Choroid plexus epithelial cell (primary cell): Measurements from ENCODE around the gene ADAMTS17.

Experiments used
- DNase-seq: peaks from one replicate; pipeline ENCODE4 v3.0.0-alpha.2; 2010; ENCODE audit warnings: low read depth
- H3K4me3 ChIP-seq: 2 replicates; pipeline ENCODE4 v1.5.1; 2011; ENCODE audit warnings: low read depth, mild to moderate bottlenecking, control low read depth, low read length, moderate library complexity
- CTCF ChIP-seq: conservative IDR thresholded peaks from 2 replicates; pipeline ENCODE4 v1.5.1; 2011; ENCODE audit warnings: low read depth, mild to moderate bottlenecking, control low read depth, inconsistent platforms, low read length, moderate library complexity

Gene ADAMTS17

GRCh38 chr15:99925661-99926461 lies 415.9 kb downstream of the ADAMTS17 start:
- no peak for TF ChIP-seq CTCF
- DNase-seq: peak; percentile 6
- peak overlapping the region; percentile 46 for H3K4me3 ChIP-seq

- no peak overlapping the region for H3K4me3 ChIP-seq
- no peak for TF ChIP-seq CTCF
- no peak for DNase-seq
Measured at GRCh38 chr15:99923711-99924110, 418.1 kb downstream of the ADAMTS17 start.
